HG03280 (cell line): ENCODE measurements around the gene NUTM2G.
"Not testable (repeated sequence)": the region's sequence is repeated elsewhere in the genome, so short reads cannot be mapped to it uniquely, and the experiment has no call there.

ENCODE experiments used
- ATAC-seq: cut with Tn5 transposase; IDR thresholded peaks from one replicate; pipeline ENCODE4 v1.9.1; 2021; ENCODE audit warnings: mild to moderate bottlenecking, moderate library complexity; ENCODE audit not compliant: unreplicated experiment

NUTM2G gene

GRCh38 chr9:96941628-96942027 lies 13.0 kb downstream of the NUTM2G start:
- not testable (repeated sequence) for ATAC-seq

- not testable (repeated sequence) for ATAC-seq
Measured at GRCh38 chr9:96942181-96942580, 13.5 kb downstream of the NUTM2G start.

- ATAC-seq = not testable (repeated sequence)
Measured at GRCh38 chr9:96949346-96949745, 20.7 kb downstream of the NUTM2G start.

- ATAC-seq = not testable (repeated sequence)
Measured at GRCh38 chr9:96950539-96950938, 21.9 kb downstream of the NUTM2G start.

GRCh38 chr9:96967591-96967990 lies 38.9 kb downstream of the NUTM2G start:
- ATAC-seq = not testable (repeated sequence)

- not testable (repeated sequence) for ATAC-seq
Measured at GRCh38 chr9:96972552-96972951, 43.9 kb downstream of the NUTM2G start.

GRCh38 chr9:96974037-96974436 lies 45.4 kb downstream of the NUTM2G start:
- ATAC-seq = not testable (repeated sequence)

- ATAC-seq = not testable (repeated sequence)
Measured at GRCh38 chr9:96983496-96984122, 55.0 kb downstream of the NUTM2G start.

- ATAC-seq = not testable (repeated sequence)
Measured at GRCh38 chr9:96984139-96984538, 55.5 kb downstream of the NUTM2G start.

- ATAC-seq = not testable (repeated sequence)
Measured at GRCh38 chr9:96984887-96985286, 56.2 kb downstream of the NUTM2G start.
